ENCODE measurements around the gene KIF21A. TPM values are rescaled to one million over a fixed set of nuclear protein-coding genes. Genes with fewer than 3 reads are reported as not detected.

Gene KIF21A
- total RNA-seq, 3 donors from 2014 or later: 26.6 to 28.1 (median 27.4) TPM

DNA sequence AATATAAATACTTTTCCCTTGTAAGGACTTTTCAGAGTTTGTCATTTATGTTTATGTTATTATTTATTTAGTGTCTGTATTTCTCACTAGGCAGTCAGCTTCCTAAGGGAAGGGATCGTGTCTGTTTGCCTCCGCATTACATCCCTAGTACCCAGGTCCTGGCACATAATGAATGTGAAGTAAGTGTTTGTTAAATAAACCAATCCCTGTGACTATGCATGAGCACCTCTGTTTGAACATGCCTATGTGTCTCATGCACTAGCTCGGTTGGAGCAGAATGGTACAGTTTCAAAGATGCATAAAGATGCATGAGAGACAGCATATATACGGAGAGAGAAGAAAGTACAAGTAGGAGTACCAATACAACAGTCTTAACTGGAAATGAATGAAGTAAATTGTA lies 99.3 kb downstream of the KIF21A start:
- no peaks in the 10 kb centered on the region for H3K36me3 ChIP-seq (ENCODE audit: low read depth)
- TF ChIP-seq, protein P1, sequence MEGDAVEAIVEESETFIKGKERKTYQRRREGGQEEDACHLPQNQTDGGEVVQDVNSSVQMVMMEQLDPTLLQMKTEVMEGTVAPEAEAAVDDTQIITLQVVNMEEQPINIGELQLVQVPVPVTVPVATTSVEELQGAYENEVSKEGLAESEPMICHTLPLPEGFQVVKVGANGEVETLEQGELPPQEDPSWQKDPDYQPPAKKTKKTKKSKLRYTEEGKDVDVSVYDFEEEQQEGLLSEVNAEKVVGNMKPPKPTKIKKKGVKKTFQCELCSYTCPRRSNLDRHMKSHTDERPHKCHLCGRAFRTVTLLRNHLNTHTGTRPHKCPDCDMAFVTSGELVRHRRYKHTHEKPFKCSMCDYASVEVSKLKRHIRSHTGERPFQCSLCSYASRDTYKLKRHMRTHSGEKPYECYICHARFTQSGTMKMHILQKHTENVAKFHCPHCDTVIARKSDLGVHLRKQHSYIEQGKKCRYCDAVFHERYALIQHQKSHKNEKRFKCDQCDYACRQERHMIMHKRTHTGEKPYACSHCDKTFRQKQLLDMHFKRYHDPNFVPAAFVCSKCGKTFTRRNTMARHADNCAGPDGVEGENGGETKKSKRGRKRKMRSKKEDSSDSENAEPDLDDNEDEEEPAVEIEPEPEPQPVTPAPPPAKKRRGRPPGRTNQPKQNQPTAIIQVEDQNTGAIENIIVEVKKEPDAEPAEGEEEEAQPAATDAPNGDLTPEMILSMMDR (IDR thresholded peaks at IDR 0.05): no peak
- H3K4me1 ChIP-seq (ENCODE audit: low read depth): no peaks in the 10 kb centered on the region
- ATAC-seq: no peak
- H3K4me3 ChIP-seq: no peak overlapping the region
- DNase-seq: no peak
- no peaks in the 10 kb centered on the region for H3K9me3 ChIP-seq
- intact Hi-C loops (cut with DNase I, micrococcal nuclease): no loop called here

DNA sequence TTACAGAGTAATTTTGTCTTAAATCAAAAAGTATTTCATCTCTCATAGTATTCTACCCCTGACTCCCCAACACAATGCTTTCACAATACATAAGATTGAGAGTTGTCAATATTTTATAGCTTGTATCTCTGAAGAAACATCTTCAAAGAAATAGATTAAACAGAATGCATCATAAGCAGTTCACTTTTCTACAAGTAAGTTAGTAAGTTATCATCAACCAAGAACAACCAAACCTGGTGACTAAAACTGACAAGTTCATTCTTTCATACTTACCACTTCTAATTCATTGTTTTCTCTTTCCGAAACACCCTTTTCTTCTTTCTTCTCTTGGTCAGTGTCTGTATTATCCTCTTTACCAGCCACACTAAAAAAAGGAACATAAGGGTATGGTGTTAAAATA lies 101.2 kb downstream of the KIF21A start:
- TF ChIP-seq, protein P1 (IDR thresholded peaks at IDR 0.05): no peak
- intact Hi-C loops (cut with DNase I, micrococcal nuclease): no loop called here
- ATAC-seq: no peak
- Histone ChIP-seq H3K4me1 (ENCODE audit: low read depth) (no peaks in the 10 kb centered on the region), H3K9me3 (no peaks in the 10 kb centered on the region), H3K4me3 (no peak overlapping the region), H3K36me3 (ENCODE audit: low read depth) (no peaks in the 10 kb centered on the region)
- no peak for DNase-seq

DNA sequence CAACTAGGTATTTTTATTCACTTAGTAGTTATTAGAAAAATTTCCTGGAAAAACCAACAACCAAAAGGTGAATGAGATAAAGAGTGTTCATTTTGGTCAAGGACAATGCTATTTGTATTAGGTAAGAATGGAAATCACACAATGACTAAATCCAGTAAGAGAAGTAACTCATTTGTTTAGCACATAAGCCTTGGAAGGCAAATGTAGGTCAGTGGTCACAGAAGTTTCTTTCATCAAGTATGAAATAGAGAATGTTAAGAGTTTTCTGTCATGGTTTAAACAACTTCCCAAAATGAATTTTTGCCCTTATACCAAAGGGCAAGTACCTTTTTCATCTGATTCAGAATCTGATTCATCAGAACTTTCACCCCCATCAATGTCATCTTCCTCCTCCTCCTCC lies 101.7 kb downstream of the KIF21A start:
- Histone ChIP-seq H3K36me3 (ENCODE audit: low read depth) (no peaks in the 10 kb centered on the region), H3K4me3 (no peak overlapping the region), H3K4me1 (ENCODE audit: low read depth) (no peaks in the 10 kb centered on the region), H3K9me3 (no peaks in the 10 kb centered on the region)
- DNase-seq (no peak), ATAC-seq (no peak)
- intact Hi-C loops (cut with DNase I, micrococcal nuclease): no loop called here
- TF ChIP-seq, protein P1 (IDR thresholded peaks at IDR 0.05): no peak

DNA sequence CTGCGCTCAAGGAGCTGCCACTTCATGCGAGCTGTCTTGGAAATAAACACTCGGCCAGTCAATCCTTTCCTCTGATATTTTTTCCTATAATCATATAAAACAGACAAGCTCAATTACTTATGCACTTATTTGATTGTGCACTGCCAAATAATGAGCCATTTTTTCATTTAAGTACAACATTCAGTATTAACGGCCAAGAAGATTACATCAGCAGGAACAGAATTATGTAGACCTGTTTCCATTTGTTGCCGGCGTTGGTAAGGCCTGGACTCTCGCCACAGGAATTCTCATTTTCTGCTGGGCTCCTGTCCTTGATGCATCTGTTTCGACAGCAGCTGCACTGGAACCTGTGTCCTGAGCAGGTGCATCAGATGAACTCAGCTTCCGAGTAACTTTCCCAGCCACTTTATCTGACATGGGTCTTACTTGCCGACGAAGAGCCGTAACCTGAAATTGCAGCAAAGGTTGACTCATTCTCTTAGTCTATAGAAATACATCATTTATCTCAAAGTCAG lies 110.2 kb downstream of the KIF21A start:
- no peaks in the 10 kb centered on the region for H3K9me3 ChIP-seq
- DNase-seq (no peak), ATAC-seq (no peak)
- no peaks in the 10 kb centered on the region for H3K36me3 ChIP-seq (ENCODE audit: low read depth)
- H3K4me1 ChIP-seq (ENCODE audit: low read depth): no peaks in the 10 kb centered on the region
- TF ChIP-seq, protein P1 (IDR thresholded peaks at IDR 0.05): no peak
- intact Hi-C loops (cut with DNase I, micrococcal nuclease): no loop called here
- no peak overlapping the region for H3K4me3 ChIP-seq

DNA sequence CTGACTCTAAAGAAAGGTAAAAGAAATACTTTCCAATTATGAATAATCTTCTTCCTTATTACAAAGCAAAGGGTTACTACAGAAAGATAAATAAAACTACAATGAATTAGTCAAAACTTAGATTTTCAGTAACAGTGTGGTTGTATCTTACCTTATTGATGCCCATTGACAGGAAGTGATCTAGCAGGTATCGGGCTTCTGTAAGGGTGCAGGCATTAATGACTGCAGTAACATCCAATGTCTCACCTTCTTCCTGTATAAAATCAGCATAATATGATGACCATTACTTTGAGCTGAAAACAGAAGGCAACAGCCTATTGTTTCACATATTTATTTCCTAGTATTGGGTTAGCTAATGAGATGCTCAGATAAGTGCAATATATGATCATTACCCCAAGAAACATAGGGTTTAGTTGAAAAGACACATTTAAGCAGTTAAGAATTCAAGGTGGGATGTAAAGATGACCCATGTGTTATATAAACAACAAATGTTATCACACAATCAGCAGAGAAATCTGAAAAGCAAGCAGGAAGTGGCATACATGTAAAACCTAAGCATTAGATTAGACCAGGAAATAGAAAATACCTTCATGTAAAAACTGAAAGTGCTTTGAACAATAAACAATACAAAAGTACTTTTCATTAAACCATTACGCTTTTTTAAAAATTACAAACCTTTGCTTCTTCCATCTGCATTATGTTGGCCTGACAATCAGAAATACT lies 111.2 kb downstream of the KIF21A start:
- TF ChIP-seq, protein P1 (IDR thresholded peaks at IDR 0.05): no peak
- no peak for ATAC-seq
- no peaks in the 10 kb centered on the region for H3K9me3 ChIP-seq
- no peaks in the 10 kb centered on the region for H3K36me3 ChIP-seq (ENCODE audit: low read depth)
- DNase-seq: no peak
- intact Hi-C loops (cut with DNase I, micrococcal nuclease): no loop called here
- H3K4me1 ChIP-seq (ENCODE audit: low read depth): no peaks in the 10 kb centered on the region
- H3K4me3 ChIP-seq: no peak overlapping the region
